Measurements from ENCODE around the gene TRANK1.
"Not testable (repeated sequence)": the region's sequence is repeated elsewhere in the genome, so short reads cannot be mapped to it uniquely, and the experiment has no call there.

Gene TRANK1

DNA sequence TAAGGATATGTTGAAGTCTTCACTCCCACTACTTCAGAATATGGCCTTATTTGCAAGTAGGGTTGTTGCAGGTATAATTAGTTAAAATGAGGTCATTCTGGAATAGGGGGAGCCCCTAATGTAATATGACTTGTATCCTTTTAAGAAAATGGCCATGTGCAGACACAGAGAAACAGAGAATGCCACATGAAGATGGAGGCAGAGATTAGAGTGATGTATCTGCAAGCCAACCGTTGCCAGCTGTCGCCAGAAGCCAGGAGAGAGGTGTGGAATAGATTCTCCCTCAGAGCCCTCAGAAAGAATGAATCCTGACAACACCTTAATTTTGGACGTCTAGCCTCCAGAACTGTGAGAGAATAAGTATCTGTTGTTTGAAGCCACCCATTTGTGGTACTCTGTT, 11.3 kb upstream of the TRANK1 start:
- no peak for DNase-seq

GRCh38 chr3:36954452-36955134, 9.7 kb upstream of the TRANK1 start:
- DNase-seq: no peak

GRCh38 chr3:36947814-36948213, 3.0 kb upstream of the TRANK1 start:
- not testable (repeated sequence) for DNase-seq

DNA sequence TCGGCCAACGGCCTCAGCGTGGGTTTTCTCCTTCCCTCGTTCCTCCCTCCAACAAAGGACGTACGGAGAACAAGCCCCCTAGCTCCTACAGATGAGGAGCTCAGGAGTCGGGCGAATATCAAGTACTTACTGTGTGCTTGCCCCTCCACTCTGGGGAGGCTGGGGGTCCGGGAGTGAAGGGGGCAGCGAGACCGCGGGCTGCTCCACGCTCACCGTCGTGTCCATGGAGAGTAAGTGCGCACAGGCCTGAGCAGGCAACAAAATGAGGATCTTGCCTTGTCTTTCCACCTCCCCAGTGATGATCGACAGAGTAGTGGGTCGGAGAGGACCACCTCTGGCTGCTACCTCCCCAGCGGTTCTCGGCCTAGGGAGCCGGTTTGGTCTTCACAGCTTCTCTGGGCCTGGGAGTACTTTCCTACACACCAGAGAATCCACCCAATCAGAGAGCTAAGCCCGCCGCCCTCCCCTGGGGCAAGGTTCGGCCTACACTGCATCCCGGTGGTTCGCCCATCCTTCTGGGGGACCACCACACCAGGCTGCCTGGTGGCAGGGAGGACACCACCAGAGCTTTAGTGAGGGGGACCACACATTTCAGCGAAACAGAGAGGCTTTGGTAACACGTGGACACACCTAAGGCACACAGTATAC, 603 bp upstream of the TRANK1 start:
- DNase-seq: no peak

GRCh38 chr3:36944012-36944640, 728 bp downstream of the TRANK1 start:
- peak; percentile 17 to 57 for DNase-seq

DNA sequence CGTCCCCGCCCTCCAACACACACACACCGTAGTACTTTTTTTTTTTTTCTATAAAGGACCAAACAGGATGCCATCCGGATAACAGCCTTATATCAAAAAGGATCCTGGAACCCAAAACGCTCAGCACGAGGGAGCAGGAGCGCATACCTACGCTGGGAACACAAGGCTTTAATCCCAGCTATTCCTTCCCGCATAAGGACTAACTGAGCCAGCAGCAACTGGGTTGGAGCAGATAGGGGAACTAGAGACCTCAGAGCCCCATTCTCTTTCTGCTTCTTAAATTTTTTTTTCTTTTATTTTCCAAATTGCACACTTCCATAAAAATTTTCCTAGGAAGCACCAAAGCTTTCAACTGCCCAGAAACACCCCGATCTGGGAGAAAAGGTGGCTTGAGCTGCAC, 1.3 kb downstream of the TRANK1 start:
- no peak for DNase-seq

- DNase-seq: no peak
These were observed 2.1 kb downstream of the TRANK1 start for GRCh38 chr3:36942638-36943248.

GRCh38 chr3:36941658-36942057, 3.2 kb downstream of the TRANK1 start:
- no peak for DNase-seq

DNA sequence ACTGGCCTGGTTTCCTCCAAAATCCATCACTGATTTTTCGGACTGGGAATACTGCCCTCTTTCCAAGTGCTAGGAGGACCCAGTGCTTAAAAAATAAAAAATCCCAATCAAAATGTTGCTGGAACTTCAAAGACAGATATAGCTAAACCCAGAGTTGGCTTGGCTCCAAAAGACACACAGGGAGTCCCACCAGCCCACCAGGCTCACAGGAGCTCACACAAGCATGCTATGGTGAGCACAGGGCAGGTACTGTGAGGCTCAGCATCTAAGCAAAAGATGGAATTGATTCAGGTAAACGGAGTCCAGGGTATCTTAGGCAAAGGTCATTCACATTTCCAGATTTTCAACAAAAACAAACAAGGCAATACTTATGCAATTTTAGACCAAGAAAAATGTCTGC, 3.7 kb downstream of the TRANK1 start:
- DNase-seq: no peak

GRCh38 chr3:36937492-36937891, 7.4 kb downstream of the TRANK1 start:
- DNase-seq: no peak

DNA sequence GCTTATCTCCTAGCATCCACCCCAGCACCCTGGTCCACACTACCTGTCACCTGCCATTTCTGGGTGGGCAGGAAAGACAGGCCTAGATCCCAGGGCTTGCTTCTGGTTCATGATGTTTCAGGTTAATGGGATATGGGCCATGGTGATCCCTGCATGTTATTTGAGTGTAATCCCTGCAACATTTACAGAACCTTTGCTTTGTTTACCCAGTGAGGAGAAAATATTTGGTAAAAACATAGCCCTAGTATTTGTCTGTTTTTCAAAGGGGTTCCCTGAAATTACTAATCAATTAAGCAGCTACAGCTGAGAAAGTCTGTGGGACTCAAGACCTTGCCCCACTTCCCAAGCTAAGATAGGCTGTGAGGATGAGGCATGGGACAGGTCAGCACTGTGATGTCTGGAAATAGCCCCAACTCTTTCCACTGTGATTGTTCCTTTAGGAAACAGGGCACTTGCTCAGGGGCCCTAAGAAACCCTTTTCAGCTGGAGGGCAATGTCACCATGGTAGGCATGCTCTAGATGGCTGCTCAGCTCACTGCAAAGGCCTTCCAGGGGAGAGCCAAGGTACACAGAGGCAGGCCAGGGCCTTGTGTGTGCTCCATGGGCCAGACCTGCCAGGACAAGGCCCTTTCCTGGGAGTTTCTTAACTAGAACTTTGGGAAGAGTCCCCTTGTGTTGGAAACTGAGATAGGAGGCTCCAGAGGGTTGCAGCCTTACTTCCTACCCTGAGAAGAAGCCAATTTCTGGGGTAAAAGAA, 11.1 kb downstream of the TRANK1 start:
- DNase-seq: no peak

DNA sequence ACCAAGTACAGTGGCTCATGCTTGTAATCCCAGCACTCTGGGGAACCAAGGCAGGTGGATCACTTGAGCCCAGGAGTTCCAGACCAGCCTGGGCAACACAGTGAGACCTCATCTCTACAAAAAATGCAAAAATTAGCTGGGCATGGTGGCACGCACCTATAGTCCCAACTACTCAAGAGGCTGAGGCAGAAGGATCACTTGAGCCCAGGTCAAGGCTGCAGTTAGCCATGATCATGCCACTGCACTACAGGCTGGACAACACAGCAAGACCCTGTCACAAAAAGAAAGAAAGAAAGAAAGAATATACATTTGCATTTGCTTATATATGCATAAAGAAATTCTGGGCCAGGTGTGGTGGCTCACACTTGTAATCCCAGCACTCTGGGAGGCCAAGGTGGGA, 13.4 kb downstream of the TRANK1 start:
- DNase-seq: not testable (repeated sequence)

DNA sequence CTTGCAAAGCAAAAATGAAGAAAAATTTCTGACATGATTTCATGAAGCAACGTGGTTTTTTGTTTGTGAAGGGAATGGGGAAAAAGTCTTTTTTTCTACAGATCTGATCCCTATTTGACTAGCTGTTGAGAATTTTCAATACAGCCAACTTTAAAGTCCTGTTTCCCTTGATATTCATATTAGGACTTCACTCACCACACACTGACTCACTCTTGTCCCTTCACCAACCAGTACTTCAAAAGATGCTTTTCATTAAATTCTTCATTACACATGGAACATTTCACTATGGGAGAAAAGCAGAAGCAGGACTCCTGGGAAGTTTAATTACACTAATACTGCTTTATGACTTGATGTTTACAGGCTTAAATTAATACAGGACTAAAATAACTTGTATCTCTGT, 16.6 kb downstream of the TRANK1 start:
- DNase-seq: no peak

- no peak for DNase-seq
These were observed 18.5 kb downstream of the TRANK1 start for GRCh38 chr3:36926292-36926897.

DNA sequence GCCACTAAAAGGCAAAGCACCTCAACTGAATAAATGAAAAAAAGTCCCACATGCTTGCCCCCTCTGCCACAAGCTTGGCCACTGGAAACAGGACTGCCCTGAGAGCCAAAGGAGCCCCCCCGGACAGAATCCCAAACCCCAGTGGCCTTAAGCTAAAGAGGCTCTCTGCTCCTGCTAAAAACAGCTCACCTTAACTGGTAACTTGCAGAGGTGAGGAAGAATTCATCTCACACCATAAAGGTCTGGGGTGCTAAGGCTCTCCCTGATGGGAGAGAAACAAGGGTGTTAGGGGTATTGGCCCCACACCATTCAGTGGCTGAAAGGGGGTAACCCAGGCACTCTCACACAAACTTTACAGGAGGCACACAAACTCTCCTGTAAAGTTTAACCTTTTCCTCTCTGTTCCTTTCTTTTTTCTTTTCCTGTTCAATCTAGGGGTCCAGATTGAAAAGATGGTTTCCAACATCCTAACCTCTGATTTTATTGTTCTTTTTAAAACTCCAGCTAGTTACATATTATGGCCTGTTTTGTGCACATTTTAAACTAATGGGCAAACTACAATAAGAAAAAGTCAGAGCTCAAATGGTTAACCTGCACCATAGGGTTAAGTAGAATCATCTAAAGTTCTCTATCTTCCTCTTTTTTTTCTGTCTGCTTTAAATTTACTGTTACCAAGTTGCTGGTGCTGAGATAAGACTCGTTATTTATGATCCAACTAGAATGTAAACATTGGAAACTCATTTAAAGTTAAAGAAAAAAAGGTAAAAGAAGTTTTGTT, 19.9 kb downstream of the TRANK1 start:
- no peak for DNase-seq

- no peak for DNase-seq
These were observed 20.7 kb downstream of the TRANK1 start for GRCh38 chr3:36923981-36924743.

GRCh38 chr3:36923523-36923943, 21.3 kb downstream of the TRANK1 start:
- DNase-seq: no peak

GRCh38 chr3:36920884-36921567, 23.8 kb downstream of the TRANK1 start:
- no peak for DNase-seq

GRCh38 chr3:36919439-36920160, 25.3 kb downstream of the TRANK1 start:
- DNase-seq: no peak

DNA sequence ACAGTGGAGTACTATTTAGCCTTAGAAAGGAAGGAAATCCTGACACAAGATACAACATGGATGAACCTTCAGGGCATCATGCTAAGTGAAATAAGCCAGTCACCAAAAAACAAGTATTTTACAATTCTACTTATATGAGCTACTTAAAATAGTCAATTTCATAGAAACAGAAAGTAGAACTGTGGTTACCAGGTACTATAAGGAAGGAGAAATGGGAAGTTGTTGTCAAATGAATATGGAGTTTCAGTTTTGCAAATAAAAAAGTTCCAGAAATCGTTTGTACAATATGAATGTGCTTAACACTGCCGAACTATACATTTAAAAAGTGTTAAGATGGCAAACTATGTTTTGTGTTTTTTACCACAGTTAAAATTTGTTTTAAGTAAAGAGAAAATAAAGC, 26.8 kb downstream of the TRANK1 start:
- no peak for DNase-seq
